Left cardiac atrium (tissue), 4 donors: ENCODE data around the gene ZNF175. TPM values are rescaled to one million over a fixed set of nuclear protein-coding genes. Genes with fewer than 3 reads are reported as not detected.
"Not testable (repeated sequence)": the region's sequence is repeated elsewhere in the genome, so short reads cannot be mapped to it uniquely, and the experiment has no call there.

Experiments used
- ATAC-seq, 2 donors: fragments of 200-7000 bp; cut with Tn5 transposase; one replicate each; pipeline ENCODE4 v1.9.1; 2020; ENCODE audit warnings: mild to moderate bottlenecking in 2 of 2, moderate library complexity in 2 of 2
- DNase-seq: peaks from one replicate; pipeline ENCODE4 v3.0.0-alpha.2; 2020
- intact Hi-C, 2 donors: fragments of 100-400 bp; cut with DNase I; formaldehyde crosslinking; loops; one replicate each; pipeline versions ENCODE4 v1.14.1 to v1.15.1; 2022 to 2023
- total RNA-seq, 2 donors: library from RNA; stranded (reverse); fragmentation: NEBNext Ultra II Directional; extraction: Animal tissue kit (Norgen Biotek cat#: 25700); gene quantifications; one replicate each; pipeline ENCODE4 v1.2.1, GENCODE V29; 2021
- donor health status: DM: no; HTN: yes; CAD: no.
- donor health status: DM: no; HTN: yes; CAD: no; lungs with severe emphysema.
- donor health status: DM: yes; HTN: yes; CAD: no.
- donor health status: Dilated cardiomyopathy.

Gene ZNF175
- total RNA-seq, 2 donors from 2014 or later, result 9.6 to 10.8 TPM

DNA sequence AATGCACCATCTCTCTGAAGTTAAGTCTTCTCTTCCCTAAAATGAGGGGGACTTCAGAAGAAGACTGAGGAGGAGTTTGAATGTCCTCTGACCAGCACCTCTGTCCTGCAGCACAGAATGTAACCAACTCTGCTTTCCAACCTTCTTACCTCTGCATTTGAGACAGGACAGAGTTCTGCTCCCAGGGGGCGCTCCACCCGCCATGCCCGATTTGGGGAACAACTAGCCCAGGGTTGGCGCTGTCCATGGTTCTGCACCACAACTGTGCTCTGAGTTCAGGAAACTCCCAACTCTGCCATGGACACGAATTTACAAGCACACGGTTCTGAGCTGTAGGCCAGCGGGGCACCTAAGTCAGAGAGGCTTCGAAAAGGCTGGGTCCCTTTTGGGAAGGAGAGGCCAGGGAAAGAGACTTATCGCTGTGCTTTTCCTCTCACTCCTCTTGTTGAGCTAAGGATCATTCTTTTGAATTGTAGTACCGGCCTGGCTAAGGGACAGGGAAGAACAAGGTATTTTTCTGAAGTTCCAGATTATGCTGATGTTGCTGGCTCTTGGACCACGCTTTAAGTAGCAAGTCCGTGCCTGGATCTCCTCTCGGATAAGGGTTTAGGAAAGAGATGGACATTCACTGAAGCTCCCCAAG is 37.0 kb downstream of the ZNF175 start:
- DNase-seq (peak; percentile 82), ATAC-seq (peak; percentile 38 to 46)
- intact Hi-C loops, result no loop called here

DNA sequence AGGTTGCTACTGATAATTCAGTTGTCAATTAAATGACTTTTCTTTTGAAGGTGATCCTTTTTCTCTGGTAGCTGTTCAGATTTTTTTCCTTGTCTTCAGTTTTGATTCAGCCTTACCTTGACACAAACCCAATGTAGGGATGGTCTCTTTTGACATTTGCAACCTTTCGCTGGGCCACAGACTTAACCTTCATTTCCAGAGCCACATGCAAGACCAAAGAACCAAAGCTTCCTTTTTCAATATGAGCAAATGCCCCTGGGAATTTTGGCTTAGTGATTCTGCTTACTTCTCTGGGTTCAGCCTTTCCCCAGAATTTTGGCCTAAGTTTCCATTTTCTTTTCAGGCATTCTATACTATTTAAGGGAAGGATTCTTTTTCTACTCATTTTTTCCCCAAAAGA is 39.5 kb downstream of the ZNF175 start:
- intact Hi-C loops, result no loop called here
- ATAC-seq, result no peak
- DNase-seq, result no peak

DNA sequence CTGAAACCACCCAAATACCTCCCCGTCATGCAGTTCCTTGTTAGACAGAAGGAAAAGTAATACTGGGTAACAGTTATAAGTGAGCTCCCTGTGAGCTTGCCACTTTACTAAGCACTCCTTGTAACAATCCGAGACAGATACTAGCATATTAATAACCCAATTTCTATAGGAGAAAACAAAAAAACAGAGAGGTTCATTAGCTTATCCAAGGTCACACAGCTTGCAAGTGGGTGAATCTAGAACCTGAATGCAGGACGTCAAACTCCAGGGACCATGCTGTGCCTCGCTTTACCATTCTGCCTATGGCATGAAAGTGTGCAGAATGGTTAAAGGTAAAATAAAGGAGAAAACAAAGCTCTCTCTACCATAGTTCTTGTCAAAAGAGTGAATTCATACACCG is 43.7 kb downstream of the ZNF175 start:
- intact Hi-C loops, result no loop called here
- ATAC-seq (no peak), DNase-seq (no peak)

DNA sequence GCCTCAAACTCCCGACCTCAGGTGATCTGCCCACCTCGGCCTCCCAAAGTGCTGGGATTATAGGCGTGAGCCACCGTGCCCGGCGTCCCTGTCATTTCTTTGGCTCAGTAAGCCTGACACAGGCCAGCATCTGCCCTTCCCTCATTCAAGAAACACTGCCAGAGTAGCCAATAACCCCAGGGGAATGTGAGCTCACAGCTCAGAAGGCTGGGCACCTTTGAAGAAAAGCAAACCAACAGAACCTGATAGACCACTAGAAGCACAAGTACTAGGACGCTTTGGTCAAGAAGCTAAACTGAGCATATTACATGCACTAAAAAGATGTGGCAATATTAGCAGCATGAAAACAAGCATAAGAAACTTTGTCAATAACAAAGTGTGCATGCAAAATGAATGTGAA is 44.9 kb downstream of the ZNF175 start:
- ATAC-seq, result no peak
- intact Hi-C loops, result no loop called here
- no peak for DNase-seq

DNA sequence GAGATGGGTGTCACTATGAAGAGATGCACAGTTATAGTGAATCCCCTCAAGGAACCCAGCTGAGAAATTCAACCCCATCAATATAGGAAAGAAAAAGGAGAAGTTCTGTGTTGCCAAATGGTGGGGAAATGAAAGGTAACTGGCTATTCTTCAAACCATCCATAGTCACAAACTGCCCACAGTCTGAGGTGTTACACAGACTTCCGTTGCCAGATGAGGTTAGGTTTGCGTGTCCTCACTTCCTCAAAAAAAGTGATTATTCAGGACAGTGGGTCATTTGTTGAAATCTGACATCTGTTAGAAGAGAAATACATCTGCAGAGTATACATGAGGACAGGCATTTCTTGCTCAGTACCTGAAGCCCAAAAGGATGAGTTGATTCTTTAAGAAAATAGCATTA is 50.1 kb downstream of the ZNF175 start:
- no peak for ATAC-seq
- DNase-seq, result no peak
- intact Hi-C loops, result no loop called here

DNA sequence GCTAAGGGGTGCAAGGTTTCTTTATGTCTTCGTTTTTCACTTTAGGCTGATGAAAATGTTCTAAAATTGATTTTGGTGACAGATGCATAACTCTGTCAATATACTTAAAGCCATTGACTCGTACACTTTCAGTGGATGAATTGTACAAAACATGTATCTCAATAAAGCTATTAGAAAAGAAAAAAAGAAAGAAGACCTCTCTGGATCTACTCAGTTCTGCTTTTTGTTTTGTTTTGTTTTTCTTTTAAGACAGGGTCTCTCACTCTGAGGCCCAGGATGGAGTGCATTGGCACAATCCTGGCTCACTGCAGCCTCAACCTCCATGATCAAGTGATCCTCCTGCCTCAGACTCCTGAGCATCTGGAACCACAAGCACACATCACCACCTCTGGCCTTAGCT is 55.6 kb downstream of the ZNF175 start:
- ATAC-seq, result no peak
- intact Hi-C loops, result no loop called here
- no peak for DNase-seq

DNA sequence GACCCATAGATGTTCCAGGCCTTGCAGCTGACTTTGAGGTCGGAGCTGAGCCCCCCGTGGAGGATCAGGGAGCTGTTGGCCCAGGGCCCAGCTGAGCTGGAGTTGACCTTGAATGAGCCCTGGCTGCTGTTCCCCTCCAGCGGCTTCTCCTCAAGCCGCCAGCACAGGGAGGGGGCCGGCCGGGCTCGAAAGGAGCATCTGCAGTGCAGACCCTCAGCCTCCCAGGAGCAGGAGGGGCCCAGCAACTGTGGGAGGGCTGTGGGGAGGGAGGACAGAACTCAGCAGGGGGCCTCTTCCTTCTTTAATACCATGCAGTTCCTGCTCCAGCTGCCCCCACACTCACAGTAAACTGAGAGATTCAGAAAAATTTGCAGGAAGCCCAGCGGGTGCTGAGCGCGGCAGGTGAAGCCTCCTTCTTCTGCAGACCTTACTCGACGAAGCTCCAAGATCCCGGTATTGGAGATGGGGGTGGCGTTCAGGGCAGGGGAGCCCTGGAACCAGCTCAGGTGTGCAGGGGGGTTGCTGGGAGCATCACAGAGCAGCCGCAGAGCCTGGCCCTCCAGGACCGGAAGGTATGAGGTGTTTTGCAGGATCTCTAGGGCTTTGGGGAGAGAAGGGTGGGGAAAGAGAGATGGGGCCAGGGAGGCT is 56.5 kb downstream of the ZNF175 start:
- no peak for ATAC-seq
- intact Hi-C loops, result no loop called here

DNA sequence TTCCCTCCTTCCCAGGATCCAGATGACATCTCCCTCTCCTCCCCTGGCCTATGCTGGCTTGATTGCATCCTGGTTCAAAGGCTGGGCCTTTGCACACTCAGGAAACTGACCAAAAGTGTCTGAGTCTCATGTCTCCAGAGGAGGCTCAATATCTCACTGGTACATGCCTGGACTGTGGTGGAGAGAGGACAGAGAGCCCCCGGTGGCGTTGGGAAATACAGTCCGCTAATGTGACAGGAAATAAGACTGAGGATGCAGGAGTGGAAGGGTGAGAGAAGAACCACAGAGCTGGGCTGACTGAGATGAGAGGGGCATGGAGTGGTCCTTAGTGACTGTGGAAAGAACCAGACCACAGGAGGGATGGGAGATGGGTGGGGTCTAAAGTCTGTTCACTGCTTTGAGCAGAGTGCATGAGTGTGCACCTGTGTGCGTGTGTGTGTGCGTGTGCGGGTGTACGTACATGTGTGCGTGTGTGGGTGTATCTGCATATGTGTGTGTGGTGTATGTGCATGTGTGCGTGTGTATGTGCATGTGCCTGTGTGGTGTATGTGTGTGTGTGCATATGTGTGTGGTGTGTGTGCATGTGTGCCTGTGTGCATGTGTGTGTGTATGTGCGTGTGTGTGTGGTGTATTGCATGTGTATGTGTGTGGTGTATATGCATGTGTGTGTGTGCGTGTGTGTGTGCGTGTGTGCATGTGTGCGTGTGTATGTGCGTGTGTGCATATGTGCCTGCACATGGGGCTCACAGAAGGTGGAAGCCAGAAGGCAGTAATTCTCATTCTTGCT is 57.3 kb downstream of the ZNF175 start:
- ATAC-seq, result no peak
- no peak for DNase-seq
- intact Hi-C loops, result no loop called here

More for the DNA sequence above, 56.5 kb downstream of the ZNF175 start:
- no peak for DNase-seq

DNA sequence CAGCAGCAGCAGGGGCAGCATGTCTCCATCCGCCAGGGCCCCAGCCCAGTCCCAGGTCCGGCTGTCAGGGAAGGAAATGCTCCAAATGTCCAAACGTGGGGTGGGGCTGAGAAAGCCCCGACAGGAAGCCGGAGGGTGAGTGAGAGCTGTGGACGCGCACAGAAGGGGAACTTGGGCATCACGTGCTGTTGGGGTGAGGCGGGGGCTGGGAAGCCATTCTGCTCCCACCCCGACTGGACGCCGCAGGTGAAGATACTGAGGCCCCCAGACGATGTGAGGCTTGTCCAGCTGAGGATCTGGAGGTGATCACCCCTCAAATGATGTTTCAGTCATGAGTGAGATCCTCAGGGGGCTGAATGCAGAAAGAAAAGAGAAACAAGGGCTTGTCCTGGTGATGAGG is 59.2 kb downstream of the ZNF175 start, which contains the start of gene SIGLEC5:
TSS of gene SIGLEC5 (minus strand) at position 87 of the 400 bp plus-strand sequence. CDS start at position 21, 66 bp downstream.
- peak; percentile 5 to 47 for ATAC-seq
- DNase-seq, intact Hi-C loops: not testable (repeated sequence)

DNA sequence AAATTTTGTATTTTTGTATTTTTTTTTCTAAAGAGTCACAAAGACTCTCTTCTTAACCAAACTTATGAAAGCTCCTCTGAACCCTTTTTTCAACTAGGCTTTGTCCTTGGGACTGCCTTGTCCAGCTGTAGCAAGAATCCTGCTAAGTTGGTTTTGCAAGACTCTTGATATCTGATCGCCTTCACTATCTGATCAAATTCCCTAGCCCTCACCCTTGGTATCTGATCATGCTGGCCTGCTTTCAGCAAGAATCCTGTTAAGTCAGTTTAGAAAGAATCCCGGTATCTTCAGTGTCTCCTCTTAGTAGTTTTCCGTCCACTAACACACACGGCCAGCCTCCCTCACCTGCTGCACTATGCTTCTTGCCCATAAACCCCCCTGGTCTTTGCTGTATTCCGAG is 61.0 kb downstream of the ZNF175 start:
- ATAC-seq, result no peak
- DNase-seq, result no peak
- intact Hi-C loops, result no loop called here

DNA sequence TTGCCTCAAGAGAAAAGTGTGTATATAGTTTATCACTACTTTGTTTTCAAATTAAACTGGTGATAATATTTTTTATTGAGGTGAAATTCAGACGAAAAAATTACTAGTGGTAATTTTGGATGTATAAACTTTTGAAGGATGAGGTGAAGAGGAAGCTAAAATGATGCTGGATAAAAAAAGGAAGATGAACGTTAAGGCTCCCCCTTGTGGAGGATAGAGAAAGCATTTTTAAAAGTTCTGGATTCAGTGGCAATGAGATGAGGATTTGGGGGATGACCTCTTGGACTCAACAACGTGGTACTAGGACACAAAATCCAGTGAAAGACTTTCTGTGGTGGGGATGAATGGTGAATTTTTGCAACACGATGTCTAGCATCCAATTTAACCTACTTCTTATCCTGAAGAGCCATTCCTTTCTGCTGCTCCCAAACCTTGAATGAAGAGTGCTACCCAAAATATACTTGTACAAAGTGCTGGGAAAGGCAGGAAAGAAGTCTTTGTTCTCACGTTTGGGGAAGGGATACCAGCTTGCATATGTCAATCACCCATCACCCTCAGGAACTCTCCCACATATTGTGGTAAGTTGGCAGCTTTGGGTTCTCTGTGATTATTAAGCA is 66.4 kb downstream of the ZNF175 start:
- no peak for ATAC-seq
- intact Hi-C loops, result no loop called here
- DNase-seq, result no peak

DNA sequence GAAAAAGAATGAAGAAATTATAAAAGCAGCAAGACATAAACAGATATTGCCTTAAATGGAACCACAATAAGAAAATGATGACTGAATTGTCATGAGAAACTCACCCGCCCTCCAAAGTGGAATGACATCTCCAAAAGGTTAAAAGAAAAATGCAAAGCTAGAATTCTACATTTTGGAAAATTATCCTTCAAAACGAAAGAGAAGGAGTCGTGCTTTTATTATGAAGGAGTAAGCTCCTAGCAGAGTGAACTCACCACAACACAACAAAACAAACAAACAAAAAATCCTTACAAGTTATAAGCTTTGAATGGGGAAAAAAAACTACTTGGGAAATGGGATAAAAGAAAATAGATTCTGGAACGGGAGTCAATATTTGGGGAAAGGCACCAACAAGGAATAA is 68.8 kb downstream of the ZNF175 start:
- DNase-seq (no peak), ATAC-seq (no peak)
- intact Hi-C loops, result no loop called here

DNA sequence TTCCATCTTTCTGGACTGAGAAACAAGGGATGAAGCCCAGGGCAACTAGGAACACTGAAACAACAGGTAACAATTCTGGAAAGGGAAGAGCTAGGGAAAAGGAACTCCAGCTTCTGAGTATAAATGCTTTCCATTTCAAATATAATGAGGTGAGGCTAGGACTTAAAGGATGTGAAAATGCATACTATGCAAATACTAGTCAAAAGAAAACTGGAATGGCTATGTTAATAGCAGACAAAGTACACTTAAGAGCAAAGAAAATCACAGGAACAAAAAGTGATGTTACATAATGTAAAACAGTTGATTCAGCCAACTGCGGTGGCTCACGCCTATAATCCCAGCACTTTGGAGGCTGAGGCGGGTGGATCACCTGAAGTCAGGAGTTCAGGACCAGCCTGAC is 69.3 kb downstream of the ZNF175 start:
- DNase-seq (no peak), ATAC-seq (no peak)
- intact Hi-C loops, result no loop called here

DNA sequence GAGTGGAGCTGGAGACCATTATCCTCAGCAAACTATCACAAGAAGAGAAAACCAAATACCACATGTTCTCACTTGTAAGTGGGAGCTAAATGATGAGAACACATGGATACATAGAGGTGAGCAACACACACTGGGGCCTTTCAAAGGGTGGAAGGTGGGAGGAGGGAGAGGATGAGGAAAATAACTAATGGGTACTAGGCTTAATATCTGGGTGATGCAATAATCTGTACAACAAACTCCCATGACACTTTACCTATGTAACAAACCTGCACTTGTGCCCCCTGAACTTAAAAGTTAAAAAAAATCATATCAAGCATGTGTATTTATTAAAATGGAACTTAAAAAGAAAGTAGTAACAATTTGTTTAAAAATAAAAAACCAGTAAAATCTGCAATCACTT is 70.6 kb downstream of the ZNF175 start:
- ATAC-seq, result no peak
- no peak for DNase-seq
- intact Hi-C loops, result no loop called here

Other genes with a start within 250 kb of the ZNF175 start
- 1 to 10 TPM; 1.5 to 1.8 TPM for gene VSIG10L, start 229.1 kb upstream of the ZNF175 start, total RNA-seq
- gene ETFB, start 204.9 kb upstream of the ZNF175 start, total RNA-seq, result 100 to 1,000 TPM; 225 to 267 TPM
- gene CLDND2, start 202.3 kb upstream of the ZNF175 start, total RNA-seq, result 1 to 10 TPM; 1.3 to 2.5 TPM
- gene NKG7, start 198.6 kb upstream of the ZNF175 start, total RNA-seq, result 1 to 10 TPM in 1 of 2 donors, under 1 TPM in 1; 0.89 to 4.0 TPM
- not detected for gene LIM2, start 183.3 kb upstream of the ZNF175 start, total RNA-seq
- not detected for gene C19orf84, start 180.7 kb upstream of the ZNF175 start, total RNA-seq
- gene SIGLEC10, start 153.6 kb upstream of the ZNF175 start, total RNA-seq, result 1 to 10 TPM; 1.4 to 1.6 TPM
- gene SIGLEC8, start 112.8 kb upstream of the ZNF175 start, total RNA-seq, result under 1 TPM in 1 of 2 donors, not detected in 1; 0.09 TPM
- not detected for gene CEACAM18, start 92.7 kb upstream of the ZNF175 start, total RNA-seq
- gene SIGLEC12, start 69.5 kb upstream of the ZNF175 start, total RNA-seq, result 1 to 10 TPM in 1 of 2 donors, not detected in 1; 1.1 TPM
- gene SIGLEC6, start 39.6 kb upstream of the ZNF175 start, total RNA-seq, result 1 to 10 TPM in 1 of 2 donors, not detected in 1; 1.0 TPM
- gene SIGLEC5, start 59.1 kb downstream of the ZNF175 start, total RNA-seq, result under 1 TPM; 0.71 to 0.81 TPM
- 1 to 10 TPM; 1.2 to 4.2 TPM for gene SIGLEC14, start 75.5 kb downstream of the ZNF175 start, total RNA-seq
- 10 to 100 TPM; 11.7 to 17.1 TPM for gene SPACA6, start 122.0 kb downstream of the ZNF175 start, total RNA-seq
- gene HAS1, start 152.7 kb downstream of the ZNF175 start, total RNA-seq, result 1 to 10 TPM; 7.2 to 8.7 TPM
- gene FPR1, start 180.6 kb downstream of the ZNF175 start, total RNA-seq, result 10 to 100 TPM; 12.9 to 14.5 TPM
- gene FPR2, start 189.9 kb downstream of the ZNF175 start, total RNA-seq, result 1 to 10 TPM; 1.1 to 2.4 TPM
- 10 to 100 TPM; 11.0 TPM for gene FPR3, start 223.9 kb downstream of the ZNF175 start, total RNA-seq